B cell (primary cell): Measurements from ENCODE around the gene CHEK2. TPM values are rescaled to one million over a fixed set of nuclear protein-coding genes. Genes with fewer than 3 reads are reported as not detected.

ENCODE experiments used
- ATAC-seq: fragments of 200-7000 bp; cut with Tn5 transposase; one replicate; pipeline ENCODE4 v1.10.0; 2021; ENCODE audit warnings: low read depth, mild to moderate bottlenecking, moderate number of reproducible peaks, moderate library complexity
- CTCF ChIA-PET: fragments of 350-600 bp; sonication (Branson Sonifier 250); formaldehyde crosslinking; loops from one replicate; lab custom pipeline; 2021; ENCODE audit warnings: antibody characterized with exemption, inconsistent platforms; lab: Charles Lee
- POLR2A ChIA-PET: fragments of 350-600 bp; sonication (Branson Sonifier 250); formaldehyde crosslinking; loops from one replicate; lab custom pipeline; 2021; ENCODE audit warnings: antibody characterized with exemption; lab: Charles Lee
- DNase-seq: peaks from one replicate; pipeline ENCODE4 v3.0.0; 2013
- H2AFZ ChIP-seq: 2 replicates; pipeline ENCODE4 v1.6.1; 2012; ENCODE audit warnings: mild to moderate bottlenecking, low read depth, low read length; ENCODE audit not compliant: insufficient read depth, poor library complexity, severe bottlenecking
- H3K27ac ChIP-seq, 2 donors: 1 replicate in 1 of 2; 2 replicates in 1 of 2; pipeline ENCODE4 v1.5.1; 2012 to 2013; ENCODE audit warnings: low read length in 2 of 2, mild to moderate bottlenecking in 2 of 2, moderate library complexity in 1 of 2
- H3K27me3 ChIP-seq, 4 experiments: fragments of 200-600 bp in 1 of 4; sonication (generic) in 1 of 4; replicated peaks in 1 of 4; 1 replicate in 2 of 4; 2 replicates in 2 of 4; pipeline versions ENCODE4 v1.6.1 to v1.7.0; 2013 to 2016; ENCODE audit warnings: low read length in 3 of 4, mild to moderate bottlenecking in 2 of 4, mixed read lengths in 1 of 4, moderate library complexity in 1 of 4; ENCODE audit not compliant: insufficient read depth in 4 of 4, control insufficient read depth in 3 of 4; ENCODE audit errors: control extremely low read depth in 1 of 4
- H3K36me3 ChIP-seq, 2 experiments: replicated peaks in 1 of 2; 1 replicate in 1 of 2; 2 replicates in 1 of 2; pipeline versions ENCODE4 v1.6.1 to v1.7.1; 2013; ENCODE audit warnings: low read length in 1 of 2; ENCODE audit not compliant: insufficient read depth in 2 of 2, control insufficient read depth in 1 of 2; ENCODE audit errors: control extremely low read depth in 1 of 2, extremely low read depth in 1 of 2
- H3K4me1 ChIP-seq, 2 donors: fragments of 200-600 bp in 1 of 2; sonication (generic) in 1 of 2; 1 replicate in 1 of 2; 2 replicates in 1 of 2; pipeline versions ENCODE4 v1.5.1 to v1.6.1; 2013 to 2017; ENCODE audit warnings: low read length in 2 of 2; ENCODE audit not compliant: control insufficient read depth in 2 of 2, insufficient read depth in 2 of 2
- H3K4me2 ChIP-seq: replicated peaks from 2 replicates; pipeline ENCODE3; 2012; ENCODE audit warnings: mild to moderate bottlenecking, low read depth, low read length; ENCODE audit not compliant: poor library complexity, severe bottlenecking
- H3K4me3 ChIP-seq, 5 experiments: fragments of 200-600 bp in 1 of 5; sonication (generic) in 1 of 5; 1 replicate in 3 of 5; 2 replicates in 2 of 5; pipeline versions ENCODE4 v1.5.1 to v1.7.0; 2011 to 2016; ENCODE audit warnings: low read length in 4 of 5, mild to moderate bottlenecking in 4 of 5, low read depth in 2 of 5, control low read depth in 1 of 5, moderate library complexity in 1 of 5; ENCODE audit not compliant: insufficient read depth in 1 of 5; ENCODE audit errors: control extremely low read depth in 1 of 5, extremely low read depth in 1 of 5
- H3K79me2 ChIP-seq: fragments of 200-600 bp; sonication (generic); one replicate; pipeline ENCODE4 v1.6.0; 2016; ENCODE audit warnings: low read length; ENCODE audit not compliant: control insufficient read depth, insufficient read depth
- H3K9ac ChIP-seq: fragments of 200-600 bp; sonication (generic); 2 replicates; pipeline ENCODE4 v1.6.1; 2017; ENCODE audit warnings: mild to moderate bottlenecking, low read length, moderate library complexity
- H3K9me3 ChIP-seq, 3 donors: one replicate each; pipeline versions ENCODE4 v1.6.1 to v1.7.1; 2013; ENCODE audit warnings: low read length in 2 of 3; ENCODE audit not compliant: control insufficient read depth in 2 of 3, insufficient read depth in 1 of 3; ENCODE audit errors: control extremely low read depth in 1 of 3
- H4K20me1 ChIP-seq: 2 replicates; pipeline ENCODE4 v1.6.0; 2012; ENCODE audit warnings: mild to moderate bottlenecking, low read length; ENCODE audit not compliant: insufficient read depth, control insufficient read depth, poor library complexity, severe bottlenecking
- H3K27ac Mint-ChIP-seq: one replicate; pipeline ENCODE4 v1.8.0; 2021; ENCODE audit warnings: mixed read lengths
- H3K27me3 Mint-ChIP-seq: one replicate; pipeline ENCODE4 v1.8.0; 2021; ENCODE audit warnings: mixed read lengths
- H3K4me1 Mint-ChIP-seq: one replicate; pipeline ENCODE4 v1.8.0; 2021; ENCODE audit warnings: mixed read lengths
- H3K4me3 Mint-ChIP-seq: one replicate; pipeline ENCODE4 v1.8.0; 2021; ENCODE audit warnings: mixed read lengths
- H3K9me3 Mint-ChIP-seq: one replicate; pipeline ENCODE4 v1.8.0; 2022; ENCODE audit warnings: mixed read lengths; ENCODE audit not compliant: insufficient read depth
- CTCF ChIP-seq: fragments of 200-600 bp; IDR thresholded peaks from one replicate; pipeline ENCODE4 v1.8.0; 2022; ENCODE audit warnings: antibody characterized with exemption, mild to moderate bottlenecking
- EZH2 ChIP-seq: IDR thresholded peaks from 2 replicates; pipeline ENCODE4 v1.6.1; 2012; ENCODE audit warnings: borderline replicate concordance, low read depth, mild to moderate bottlenecking, moderate library complexity, low read length; ENCODE audit not compliant: insufficient read depth, poor library complexity, severe bottlenecking
- WGBS: methylation state at CpG from one replicate; pipeline ENCODE4 v1.1.5; 2013; ENCODE audit warnings: missing lambda C conversion rate; ENCODE audit not compliant: insufficient coverage; 5-methylcytosine and 5-hydroxymethylcytosine counted together
- intact Hi-C: fragments of 100-400 bp; cut with micrococcal nuclease; formaldehyde crosslinking; loops from one replicate; pipeline ENCODE4 v1.10.0; 2022
- polyA plus RNA-seq: library from polyadenylated mRNA; depleted of rRNA; stranded (reverse); fragments of >200 nt; gene quantifications from 2 replicates; pipeline ENCODE4 v1.2.3, GENCODE V29; 2012
- total RNA-seq, 2 donors: library from RNA; stranded (reverse); fragments of 120-200 nt in 1 of 2; gene quantifications; 1 replicate in 1 of 2; 2 replicates in 1 of 2; pipeline versions ENCODE4 v1.2.3 to v1.2.4, GENCODE V29; 2013 to 2022

The CHEK2 gene
- total and polyA plus RNA-seq, 2 donors (not counting 1 experiment from before 2014, with no cell fraction given): 15.6 to 22.6 TPM

GRCh38 chr22:28783786-28784671 lies 42.4 kb upstream of the CHEK2 start:
- no peak overlapping the region for H3K27ac Mint-ChIP-seq
- 100% methylated on average over 2 of the region's 4 CpGs for WGBS
- H3K9me3 Mint-ChIP-seq: no peaks in the 10 kb centered on the region
- Histone ChIP-seq H2AFZ (no peak overlapping the region), H4K20me1 (peaks cover 55% of the 10 kb centered on the region), H3K79me2 (peaks cover 41% of the 10 kb centered on the region), H3K9ac (no peak overlapping the region), H3K36me3 (peaks cover 18 to 81% of the 10 kb centered on the region in 2 experiments), H3K4me3 (no peak overlapping the region), H3K4me1 (peaks cover 0 to 4% of the 10 kb centered on the region in 2 donors), H3K27me3 (no peaks in the 10 kb centered on the region), H3K27ac (no peak overlapping the region), H3K9me3 (no peaks in the 10 kb centered on the region), H3K4me2 (no peak overlapping the region)
- H3K4me3 Mint-ChIP-seq: no peak overlapping the region
- intact Hi-C loops: no loop called here
- ChIA-PET POLR2A (interaction anchor here (0.6 to 1.6 kb wide), 3 partner anchors 10 to 17 kb away, joined by 3 read pairs; partner anchors contain the start of genes CCDC117 and XBP1), CTCF (no interaction called here)
- H3K27me3 Mint-ChIP-seq: no peaks in the 10 kb centered on the region
- H3K4me1 Mint-ChIP-seq: peaks cover 17% of the 10 kb centered on the region
- DNase-seq (no peak), ATAC-seq (no peak)
- TF ChIP-seq EZH2: no peak
- TF ChIP-seq CTCF: no peak

- H2AFZ ChIP-seq: no peak overlapping the region
- H3K4me2 ChIP-seq: no peak overlapping the region
- Mint-ChIP-seq H3K4me1 (peaks cover 11% of the 10 kb centered on the region), H3K4me3 (no peak overlapping the region), H3K27ac (no peak overlapping the region), H3K27me3 (no peaks in the 10 kb centered on the region), H3K9me3 (no peaks in the 10 kb centered on the region)
- no peak for DNase-seq
- TF ChIP-seq CTCF (no peak), EZH2 (no peak)
- no peak overlapping the region for H3K4me3 ChIP-seq
- intact Hi-C loops: no loop called here
- no peaks in the 10 kb centered on the region for H3K4me1 ChIP-seq
- ATAC-seq: no peak
- H3K27me3 ChIP-seq: no peaks in the 10 kb centered on the region
- no peaks in the 10 kb centered on the region for H3K9me3 ChIP-seq
- H3K27ac ChIP-seq: no peak overlapping the region
- H4K20me1 ChIP-seq: peaks cover 82% of the 10 kb centered on the region
- CTCF ChIA-PET: interaction anchor here (1.1 kb wide), 1 partner anchor 179 kb away, joined by 4 read pairs; no protein-coding TSS in a partner anchor
- peaks cover 78% of the 10 kb centered on the region for H3K79me2 ChIP-seq
- POLR2A ChIA-PET: no interaction called here
- WGBS: 100% methylated on average over 1 of the region's 1 CpG
- no peak overlapping the region for H3K9ac ChIP-seq
- H3K36me3 ChIP-seq: peaks cover 16 to 77% of the 10 kb centered on the region in 2 experiments
These were observed 38.7 kb upstream of the CHEK2 start for GRCh38 chr22:28780296-28780695.
